ENCODE data around the gene CTSH. TPM values are rescaled to one million over a fixed set of nuclear protein-coding genes. Genes with fewer than 3 reads are reported as not detected.
"Not testable (repeated sequence)": the region's sequence is repeated elsewhere in the genome, so short reads cannot be mapped to it uniquely, and the experiment has no call there.

The CTSH gene
- total RNA-seq, 4 donors from 2014 or later = 110 to 351 (median 203) TPM

DNA sequence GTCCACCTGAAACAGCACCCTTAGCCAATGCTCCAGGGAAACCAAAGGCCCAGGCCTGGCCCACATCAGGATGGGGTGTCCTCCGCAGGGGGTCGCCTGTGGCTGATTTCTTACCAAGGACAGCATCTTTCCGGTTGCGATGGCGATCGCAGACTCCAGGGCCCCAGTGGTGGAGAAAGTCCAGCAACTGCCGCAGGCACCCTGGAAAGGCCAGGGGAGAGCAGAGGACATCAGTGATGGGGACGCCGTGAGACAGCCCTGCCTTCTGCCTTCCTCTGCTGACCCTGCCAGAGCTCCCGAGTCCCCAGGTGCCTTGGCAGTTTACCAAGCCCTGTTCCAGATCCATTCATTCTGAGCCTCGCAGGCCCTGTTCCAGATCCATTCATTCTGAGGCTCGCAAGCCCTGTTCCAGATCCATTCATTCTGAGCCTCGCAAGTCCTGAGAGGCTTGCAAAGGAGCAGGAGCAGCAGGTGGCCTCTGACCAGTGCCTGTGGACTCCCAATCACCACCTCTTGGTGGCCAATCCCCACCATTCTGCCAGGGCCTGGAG is 12.5 kb downstream of the CTSH start:
- no peak for ATAC-seq (ENCODE audit: low FRiP score)
- no peak for DNase-seq (ENCODE audit: low spot score)
- no peak for TF ChIP-seq CTCF (IDR thresholded peaks at IDR 0.05)

DNA sequence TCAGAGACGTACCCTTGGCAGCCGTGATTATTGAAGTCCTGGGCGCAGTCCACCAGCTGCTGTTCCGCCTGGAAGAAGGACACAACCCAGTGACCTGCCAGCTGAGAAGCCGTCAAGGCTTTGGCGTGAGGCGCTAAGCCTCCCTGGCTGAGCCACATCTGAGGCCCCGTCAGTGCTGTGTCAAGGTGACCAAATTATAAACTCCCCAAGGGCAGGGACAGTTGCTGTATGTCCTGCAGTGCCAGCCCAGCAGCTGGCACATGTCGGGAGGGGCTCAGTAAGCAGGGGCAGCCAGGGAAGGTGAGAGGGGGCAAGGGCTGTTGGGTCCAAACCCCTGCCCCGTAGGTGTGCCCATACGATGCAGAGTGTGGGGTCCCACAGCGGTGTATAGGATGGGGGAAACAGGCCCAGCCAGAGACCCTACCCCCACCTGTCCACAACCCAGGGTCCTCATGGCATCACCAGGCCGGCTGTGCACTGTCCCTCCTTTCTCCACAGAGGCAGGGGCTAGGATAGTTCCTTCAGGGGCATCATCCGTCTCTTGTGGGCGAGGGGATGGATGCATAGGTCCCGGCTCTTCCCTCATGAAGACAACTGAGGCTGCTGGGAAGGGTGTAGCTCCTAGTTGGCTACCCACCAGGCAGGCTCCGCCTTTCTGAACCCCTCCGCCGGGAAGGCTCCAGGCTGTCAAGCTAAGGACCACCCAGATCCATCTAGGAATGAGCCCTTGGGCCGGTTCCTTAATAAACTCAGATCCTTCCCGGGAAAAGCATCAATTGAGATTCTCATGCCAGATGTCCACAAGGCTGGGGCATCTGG is 13.2 kb downstream of the CTSH start:
- no peak for TF ChIP-seq CTCF (IDR thresholded peaks at IDR 0.05)
- DNase-seq (ENCODE audit: low spot score) (no peak), ATAC-seq (ENCODE audit: low FRiP score) (peak; percentile 9)

DNA sequence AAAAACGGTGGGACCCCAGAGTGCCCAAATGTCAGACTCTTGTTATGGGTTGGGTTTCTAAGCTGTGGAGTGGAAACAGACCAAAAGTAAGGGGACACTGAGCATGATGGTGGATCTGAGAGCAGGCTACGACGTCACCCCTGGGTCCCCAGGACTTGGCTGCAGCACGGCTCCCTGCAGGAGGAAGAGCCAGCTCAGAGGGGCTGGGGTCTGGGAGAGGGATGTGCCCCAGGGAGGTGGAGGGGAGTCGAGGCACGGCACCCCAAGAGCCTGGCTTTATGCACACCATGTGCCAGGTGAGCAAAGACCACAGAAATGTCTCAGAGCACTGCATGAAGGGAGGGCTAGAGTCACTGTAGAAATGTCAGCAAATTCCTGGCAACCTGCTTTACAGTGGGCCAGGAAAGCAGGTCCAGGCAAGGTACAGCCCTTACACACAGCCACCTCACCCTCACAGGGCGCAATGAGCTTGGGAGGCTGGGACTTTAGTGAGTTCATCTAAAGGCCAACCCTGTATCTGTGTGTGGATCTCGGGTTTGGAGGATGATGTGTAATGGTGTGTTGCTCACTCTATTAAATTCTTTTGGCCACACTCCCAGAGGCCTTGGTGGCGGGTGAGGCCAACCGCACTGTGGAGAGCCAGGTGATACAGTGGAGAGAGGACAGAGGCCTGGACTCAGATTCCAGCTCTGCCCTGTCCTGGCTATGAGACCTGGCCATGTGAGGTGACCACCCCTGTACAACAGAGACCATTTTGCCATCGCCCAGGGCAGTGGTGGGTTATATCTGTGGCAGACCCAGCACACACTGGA is 14.1 kb downstream of the CTSH start:
- no peak for DNase-seq (ENCODE audit: low spot score)

DNA sequence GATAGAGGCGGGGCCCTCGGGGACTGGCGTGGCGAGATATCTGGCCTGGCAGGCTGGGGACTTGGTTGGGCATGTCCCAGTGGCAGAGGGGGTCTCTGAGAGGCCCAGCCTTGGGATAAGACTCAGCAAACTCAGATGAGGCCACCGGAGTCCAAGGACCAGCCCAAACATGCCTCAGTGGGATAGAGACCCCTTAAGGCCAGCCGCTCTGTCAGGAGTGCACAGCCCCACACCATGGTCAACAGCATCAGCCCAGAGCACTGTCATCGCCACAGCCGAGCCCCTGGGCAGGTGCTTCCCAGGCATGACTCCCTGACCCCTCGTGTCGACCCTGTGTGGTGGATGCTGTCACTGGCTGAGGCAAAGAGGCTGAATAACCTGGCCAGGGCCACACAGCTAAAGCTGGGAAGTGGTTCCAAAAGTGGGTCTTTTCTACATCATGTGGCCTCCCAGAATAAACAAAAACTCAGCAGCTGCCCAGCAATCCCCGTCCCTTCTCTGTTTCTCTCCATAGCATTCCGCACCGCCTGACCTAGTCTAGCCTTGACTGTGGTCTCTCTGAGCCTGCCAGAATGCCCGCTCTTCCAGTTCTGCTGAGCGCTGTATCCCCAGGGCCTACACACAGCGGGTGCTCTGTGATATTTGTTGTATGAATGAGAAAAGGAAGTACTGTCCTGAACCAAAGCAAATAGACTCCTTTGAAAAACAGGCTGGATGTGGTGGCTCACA is 15.1 kb downstream of the CTSH start:
- DNase-seq (ENCODE audit: low spot score) (no peak), ATAC-seq (ENCODE audit: low FRiP score) (no peak)
- TF ChIP-seq CTCF (IDR thresholded peaks at IDR 0.05) = no peak

More for the DNA sequence above, 14.1 kb downstream of the CTSH start:
- no peak for TF ChIP-seq CTCF (IDR thresholded peaks at IDR 0.05)
- ATAC-seq (ENCODE audit: low FRiP score) = peak; percentile 13

GRCh38 chr15:78928616-78929093 is 16.2 kb downstream of the CTSH start:
- no peak for TF ChIP-seq CTCF (IDR thresholded peaks at IDR 0.05)
- DNase-seq (ENCODE audit: low spot score) (no peak), ATAC-seq (ENCODE audit: low FRiP score) (no peak)

GRCh38 chr15:78928176-78928575 is 16.7 kb downstream of the CTSH start:
- not testable (repeated sequence) for ATAC-seq (ENCODE audit: low FRiP score)

More at GRCh38 chr15:78928176-78928575, 16.7 kb downstream of the CTSH start:
- DNase-seq (ENCODE audit: low spot score) = not testable (repeated sequence)
